ENCODE results near the gene CCBE1. TPM values are rescaled to one million over a fixed set of nuclear protein-coding genes. Genes with fewer than 3 reads are reported as not detected.

CCBE1 gene
- total and polyA plus RNA-seq, 9 of the 15 experiments (the other 6 are each of a cell fraction or from before 2014, with no cell fraction given) = 0.20 TPM; not detected in 8

DNA sequence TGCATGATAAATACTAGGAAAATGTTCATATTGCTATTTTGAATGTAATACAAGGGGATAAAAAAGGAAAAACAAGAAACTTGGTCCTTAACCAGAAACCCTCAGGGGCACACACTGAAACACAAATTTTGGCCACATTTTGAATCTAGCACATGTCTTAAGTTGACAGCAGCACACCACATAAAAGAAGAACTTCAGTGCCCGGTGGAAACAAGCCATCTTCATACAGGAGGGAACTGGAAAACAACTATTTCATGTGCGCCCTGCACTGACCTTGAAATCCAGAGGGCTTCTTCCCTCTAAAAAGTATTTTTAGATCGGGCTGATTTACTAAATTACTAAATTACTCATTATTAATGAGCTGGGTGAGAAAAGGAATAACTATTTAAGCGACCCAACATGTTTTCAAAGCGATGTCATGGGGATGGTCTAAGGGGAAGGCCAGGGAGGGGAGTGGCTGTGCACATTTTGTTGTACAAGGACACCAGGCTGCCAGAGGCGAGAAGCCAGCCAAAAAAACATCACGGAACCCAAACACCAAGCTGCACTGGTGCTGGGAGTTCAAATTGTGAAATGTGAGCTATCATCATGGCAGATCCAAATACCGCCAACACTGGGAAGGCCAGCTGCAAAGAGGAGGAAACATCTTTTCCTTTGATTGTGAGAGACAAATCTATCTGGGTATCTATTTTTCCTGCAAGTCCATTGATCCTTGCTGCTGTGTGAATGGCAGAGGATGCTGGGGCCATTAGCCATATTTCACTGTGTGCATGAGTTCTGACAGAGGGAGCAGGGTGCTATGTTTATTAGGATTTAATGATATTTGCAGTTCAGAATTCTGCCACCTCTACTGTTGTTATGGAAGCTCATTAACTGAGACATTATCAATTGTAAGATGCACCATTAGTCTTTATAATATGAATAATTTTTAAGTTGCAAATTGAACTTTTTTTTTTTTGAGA is 187.5 kb downstream of the CCBE1 start:
- Histone ChIP-seq H3K9me3 (replicated peaks; ENCODE audit: control insufficient read depth, insufficient read depth, low read depth, low read length) (no peaks in the 10 kb centered on the region), H3K9me1 (ENCODE audit: control insufficient read depth, insufficient read depth, low read length) (no peaks in the 10 kb centered on the region), H3K36me3 (ENCODE audit: control insufficient read depth, insufficient read depth, low read length) (no peaks in the 10 kb centered on the region), H4K20me1 (replicated peaks; ENCODE audit: control insufficient read depth, insufficient read depth, low read length) (peaks cover 4% of the 10 kb centered on the region; the same call in 1 of the 2 replicates), H3K4me1 (replicated peaks in 1 of 2; ENCODE audit: control insufficient read depth in 2 of 2, insufficient read depth in 2 of 2, low read length in 2 of 2) (no peaks in the 10 kb centered on the region), H3K27me3 (ENCODE audit: control insufficient read depth in 2 of 2, insufficient read depth in 2 of 2, low read length in 2 of 2) (peaks cover 0 to 20% of the 10 kb centered on the region in 2 experiments; a peak in 1 of 5 replicates), H3K4me2 (ENCODE audit: insufficient read depth, low read length) (no peak overlapping the region), H3K79me2 (ENCODE audit: control insufficient read depth, insufficient read depth, low read length) (no peaks in the 10 kb centered on the region), H3K9ac (ENCODE audit: insufficient read depth in 1 of 2, low read depth in 2 of 2, low read length in 2 of 2) (no peak overlapping the region), H2AFZ (ENCODE audit: low read depth, low read length) (no peak overlapping the region), H3K4me3 (no peak overlapping the region), H3K27ac (ENCODE audit: extremely low read depth, low read depth, low read length) (no peak overlapping the region)
- in situ Hi-C loops (cut with MboI) (no loop called here), intact Hi-C loops (cut with micrococcal nuclease) (no loop called here)
- ChIA-PET CTCF (ENCODE audit: low intra/inter-chr PET ratio) (no interaction called here), POLR2A (no interaction called here)
- TF ChIP-seq KLF1 (tag; IDR thresholded peaks at IDR 0.05) (no peak), HMG20B (CRISPR knock-in tag; IDR thresholded peaks at IDR 0.05) (no peak), TGIF2 (CRISPR knock-in tag; IDR thresholded peaks at IDR 0.05) (no peak), TBP (optimal IDR thresholded peaks at IDR 0.05; ENCODE audit: low read depth, low read length) (no peak), CHCHD3 (CRISPR knock-in tag; IDR thresholded peaks at IDR 0.05) (no peak), STAT5A (IDR thresholded peaks at IDR 0.05; ENCODE audit: borderline replicate concordance, low read length) (no peak)
- WGBS (ENCODE audit: insufficient coverage, low coverage, missing lambda C conversion rate) = 0% methylated on average over 8 of the region's 8 CpGs
- no peak for ATAC-seq
- no peak for FAIRE-seq
- no peak for DNase-seq (ENCODE audit: extremely low read depth in 1 of 4, low spot score in 3 of 4)
- no TSS peak for BruUV-seq (replicated peaks)
